Testis (tissue), 3 donors: ENCODE data around the gene CASR. TPM values are rescaled to one million over a fixed set of nuclear protein-coding genes. Genes with fewer than 3 reads are reported as not detected.

Experiments used
- DNase-seq: peaks from one replicate; pipeline ENCODE4 v3.0.0-alpha.2; 2019
- H3K27ac ChIP-seq, 2 donors: fragments of 200-600 bp; sonication (generic); one replicate each; pipeline ENCODE4 v1.5.1; 2019
- H3K27me3 ChIP-seq: fragments of 200-600 bp; sonication (generic); one replicate; pipeline ENCODE4 v1.5.1; 2019
- H3K36me3 ChIP-seq: fragments of 200-600 bp; sonication (generic); one replicate; pipeline ENCODE4 v1.5.1; 2017; ENCODE audit warnings: low read depth; ENCODE audit errors: missing control alignments
- H3K4me1 ChIP-seq: fragments of 200-600 bp; sonication (generic); one replicate; pipeline ENCODE4 v1.5.1; 2019
- H3K4me3 ChIP-seq, 2 donors: fragments of 200-600 bp; sonication (generic); one replicate each; pipeline ENCODE4 v1.5.1; 2017 to 2019
- H3K9me3 ChIP-seq: fragments of 200-600 bp; sonication (generic); one replicate; pipeline ENCODE4 v1.5.1; 2017
- POLR2A ChIP-seq: fragments of 450-650 bp; IDR thresholded peaks from one replicate; pipeline ENCODE4 v1.6.1; 2017; ENCODE audit warnings: antibody characterized with exemption, mild to moderate bottlenecking, moderate library complexity
- WGBS, 2 donors: methylation state at CpG; one replicate each; pipeline ENCODE4 v1.1.5; 2018; 5-methylcytosine and 5-hydroxymethylcytosine counted together
- intact Hi-C: fragments of 100-400 bp; cut with DNase I; formaldehyde crosslinking; loops from one replicate; pipeline ENCODE4 v1.15.1; 2023; ENCODE audit warnings: low total_unique reads
- polyA plus RNA-seq: library from polyadenylated mRNA; stranded (reverse); fragments of 350-450 nt; fragmentation: Illumina TruSeq; extraction: RNeasy Lipid Tissue Mini Kit (QIAGEN cat#74804); gene quantifications from one replicate; pipeline ENCODE4 v1.2.3, GENCODE V29; 2014; ENCODE audit warnings: low read depth, low replicate concordance; ENCODE audit not compliant: insufficient read depth
- total RNA-seq, 2 donors: library from RNA; depleted of rRNA; stranded (reverse); fragments of >200 nt; gene quantifications; one replicate each; pipeline ENCODE4 v1.2.3, GENCODE V29; 2016
- TF ChIP-seq, protein P1 (sequence below), 3 experiments: fragments of 450-650 bp in 2 of 3; fragments of 200-600 bp in 1 of 3; sonication (generic) in 1 of 3; IDR thresholded peaks; one replicate each; pipeline ENCODE4 v1.5.1; 2016 to 2019; ENCODE audit warnings: antibody characterized with exemption in 3 of 3, mild to moderate bottlenecking in 2 of 3, moderate library complexity in 1 of 3

Gene CASR
- total and polyA plus RNA-seq, 3 donors from 2014 or later: 0.30 to 1.4 (median 1.2) TPM

GRCh38 chr3:122281891-122282290 is 98.4 kb downstream of the CASR start:
- intact Hi-C loops: no loop called here
- TF ChIP-seq, protein P1, sequence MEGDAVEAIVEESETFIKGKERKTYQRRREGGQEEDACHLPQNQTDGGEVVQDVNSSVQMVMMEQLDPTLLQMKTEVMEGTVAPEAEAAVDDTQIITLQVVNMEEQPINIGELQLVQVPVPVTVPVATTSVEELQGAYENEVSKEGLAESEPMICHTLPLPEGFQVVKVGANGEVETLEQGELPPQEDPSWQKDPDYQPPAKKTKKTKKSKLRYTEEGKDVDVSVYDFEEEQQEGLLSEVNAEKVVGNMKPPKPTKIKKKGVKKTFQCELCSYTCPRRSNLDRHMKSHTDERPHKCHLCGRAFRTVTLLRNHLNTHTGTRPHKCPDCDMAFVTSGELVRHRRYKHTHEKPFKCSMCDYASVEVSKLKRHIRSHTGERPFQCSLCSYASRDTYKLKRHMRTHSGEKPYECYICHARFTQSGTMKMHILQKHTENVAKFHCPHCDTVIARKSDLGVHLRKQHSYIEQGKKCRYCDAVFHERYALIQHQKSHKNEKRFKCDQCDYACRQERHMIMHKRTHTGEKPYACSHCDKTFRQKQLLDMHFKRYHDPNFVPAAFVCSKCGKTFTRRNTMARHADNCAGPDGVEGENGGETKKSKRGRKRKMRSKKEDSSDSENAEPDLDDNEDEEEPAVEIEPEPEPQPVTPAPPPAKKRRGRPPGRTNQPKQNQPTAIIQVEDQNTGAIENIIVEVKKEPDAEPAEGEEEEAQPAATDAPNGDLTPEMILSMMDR (IDR thresholded peaks at IDR 0.05): no peak
- no peak for TF ChIP-seq POLR2A

GRCh38 chr3:122283796-122284445 is 100.5 kb downstream of the CASR start:
- H3K27me3 ChIP-seq: no peaks in the 10 kb centered on the region
- WGBS, 2 donors: 72 to 77% methylated on average over 21 of the region's 22 CpGs
- intact Hi-C loops: no loop called here
- no peaks in the 10 kb centered on the region for H3K4me1 ChIP-seq
- TF ChIP-seq POLR2A: no peak
- TF ChIP-seq, protein P1 (IDR thresholded peaks at IDR 0.05): no peak
- no peaks in the 10 kb centered on the region for H3K36me3 ChIP-seq
- H3K9me3 ChIP-seq: no peaks in the 10 kb centered on the region
- H3K27ac ChIP-seq: no peak overlapping the region
- DNase-seq: no peak
- no peak overlapping the region for H3K4me3 ChIP-seq

More at GRCh38 chr3:122281891-122282290, 98.4 kb downstream of the CASR start:
- no peak overlapping the region for H3K27ac ChIP-seq
- no peaks in the 10 kb centered on the region for H3K4me1 ChIP-seq
- H3K36me3 ChIP-seq: no peaks in the 10 kb centered on the region
- H3K4me3 ChIP-seq: no peak overlapping the region
- no peaks in the 10 kb centered on the region for H3K27me3 ChIP-seq
- no peak for DNase-seq
- 67 to 76% methylated on average over 3 of the region's 3 CpGs for WGBS, 2 donors
- H3K9me3 ChIP-seq: no peaks in the 10 kb centered on the region

- H3K4me3 ChIP-seq: no peak overlapping the region
- no peaks in the 10 kb centered on the region for H3K4me1 ChIP-seq
- intact Hi-C loops: no loop called here
- DNase-seq: no peak
- H3K27me3 ChIP-seq: no peaks in the 10 kb centered on the region
- H3K9me3 ChIP-seq: no peaks in the 10 kb centered on the region
- no peak overlapping the region for H3K27ac ChIP-seq
- TF ChIP-seq, protein P1 (IDR thresholded peaks at IDR 0.05): no peak
- TF ChIP-seq POLR2A: no peak
- 65 to 75% methylated on average over 4 to 20 of the region's 20 CpGs for WGBS, 2 donors
- H3K36me3 ChIP-seq: no peaks in the 10 kb centered on the region
Observed at GRCh38 chr3:122284486-122284885, 101.0 kb downstream of the CASR start.

DNA sequence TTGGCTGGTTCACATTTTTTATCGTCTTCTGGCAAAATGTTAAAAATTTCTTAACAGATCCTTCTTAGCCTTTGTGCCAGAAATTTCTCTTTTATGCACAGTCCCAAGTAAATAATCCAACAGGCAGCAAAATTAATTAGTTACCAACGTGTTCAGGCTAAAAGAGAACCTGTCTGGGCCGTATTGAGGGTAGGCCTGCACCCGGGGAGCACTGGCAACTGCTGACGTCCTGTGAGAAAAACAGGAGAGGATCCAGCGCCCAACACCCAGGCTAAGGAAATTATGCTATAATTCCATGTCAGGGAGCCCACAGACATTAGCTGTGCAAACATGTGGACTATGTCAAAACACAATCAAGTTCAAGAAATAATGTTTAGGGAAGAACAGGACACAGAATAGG is 110.9 kb downstream of the CASR start:
- no peak for DNase-seq
- H3K4me1 ChIP-seq: no peaks in the 10 kb centered on the region
- no peak for TF ChIP-seq POLR2A
- H3K36me3 ChIP-seq: no peaks in the 10 kb centered on the region
- WGBS, 2 donors: 54 to 66% methylated on average over 6 of the region's 6 CpGs
- H3K9me3 ChIP-seq: no peaks in the 10 kb centered on the region
- H3K27ac ChIP-seq: no peak overlapping the region
- intact Hi-C loops: no loop called here
- no peaks in the 10 kb centered on the region for H3K27me3 ChIP-seq
- H3K4me3 ChIP-seq: no peak overlapping the region

- H3K27me3 ChIP-seq: no peaks in the 10 kb centered on the region
- H3K36me3 ChIP-seq: no peaks in the 10 kb centered on the region
- 86 to 92% methylated on average over 5 of the region's 5 CpGs for WGBS, 2 donors
- no peaks in the 10 kb centered on the region for H3K9me3 ChIP-seq
- H3K27ac ChIP-seq: no peak overlapping the region
- no peak for DNase-seq
- no peak overlapping the region for H3K4me3 ChIP-seq
- TF ChIP-seq, protein P1 (IDR thresholded peaks at IDR 0.05): no peak
- no peak for TF ChIP-seq POLR2A
- intact Hi-C loops: no loop called here
- H3K4me1 ChIP-seq: no peaks in the 10 kb centered on the region
Observed at GRCh38 chr3:122295266-122296062, 112.0 kb downstream of the CASR start.
